Keratinocyte (primary cell): Measurements from ENCODE around the gene USH2A. TPM values are rescaled to one million over a fixed set of nuclear protein-coding genes. Genes with fewer than 3 reads are reported as not detected.

Experiments used
- DNase-seq: peaks from one replicate; pipeline ENCODE4 v3.0.0-alpha.2; 2011; ENCODE audit warnings: low read depth, missing footprints, low spot score
- FAIRE-seq: peaks from 2 replicates; lab custom pipeline; 2011; peaks lifted over from hg19 to GRCh38; lab: Jason Lieb, UNC
- H2AFZ ChIP-seq: 2 replicates; pipeline ENCODE4 v1.6.0; 2012; ENCODE audit warnings: low read length, control low read depth, inconsistent platforms; ENCODE audit not compliant: control insufficient read depth
- H3K27ac ChIP-seq: 2 replicates; pipeline ENCODE4 v1.5.1; 2011; ENCODE audit warnings: low read length; ENCODE audit not compliant: control insufficient read depth, insufficient read depth
- H3K27me3 ChIP-seq: 3 replicates; pipeline ENCODE4 v1.6.0; 2011; ENCODE audit warnings: low read length; ENCODE audit not compliant: control insufficient read depth, insufficient read depth; ENCODE audit errors: extremely low read depth
- H3K36me3 ChIP-seq, 2 experiments: 2 replicates in 1 of 2; 3 replicates in 1 of 2; pipeline ENCODE4 v1.5.1; 2011; ENCODE audit warnings: low read length in 2 of 2, mild to moderate bottlenecking in 1 of 2; ENCODE audit not compliant: control insufficient read depth in 2 of 2, insufficient read depth in 2 of 2; ENCODE audit errors: extremely low read depth in 1 of 2
- H3K4me1 ChIP-seq: 3 replicates; pipeline ENCODE4 v1.5.1; 2011; ENCODE audit warnings: low read length; ENCODE audit not compliant: control insufficient read depth, insufficient read depth; ENCODE audit errors: extremely low read depth
- H3K4me2 ChIP-seq: 3 replicates; pipeline ENCODE4 v1.6.0; 2011; ENCODE audit warnings: low read depth, low read length; ENCODE audit not compliant: control insufficient read depth, insufficient read depth; ENCODE audit errors: extremely low read depth
- H3K4me3 ChIP-seq, 3 experiments: fragments of 200-600 bp in 1 of 3; sonication (generic) in 1 of 3; 2 replicates in 2 of 3; 3 replicates in 1 of 3; pipeline ENCODE4 v1.5.1; 2011 to 2016; ENCODE audit warnings: low read length in 3 of 3, mild to moderate bottlenecking in 3 of 3, control low read depth in 2 of 3, inconsistent platforms in 1 of 3, low read depth in 1 of 3, mixed read lengths in 1 of 3, mixed run types in 1 of 3, moderate library complexity in 1 of 3; ENCODE audit not compliant: control insufficient read depth in 2 of 3, insufficient read depth in 2 of 3; ENCODE audit errors: extremely low read depth in 1 of 3
- H3K79me2 ChIP-seq: 2 replicates; pipeline ENCODE4 v1.6.0; 2012; ENCODE audit warnings: low read length; ENCODE audit not compliant: control insufficient read depth, insufficient read depth
- H3K9ac ChIP-seq: 3 replicates; pipeline ENCODE4 v1.6.0; 2011; ENCODE audit warnings: low read length; ENCODE audit not compliant: control insufficient read depth, insufficient read depth; ENCODE audit errors: extremely low read depth
- H3K9me1 ChIP-seq: 3 replicates; pipeline ENCODE4 v1.6.0; 2011; ENCODE audit warnings: low read length; ENCODE audit not compliant: control insufficient read depth, insufficient read depth; ENCODE audit errors: extremely low read depth
- H3K9me3 ChIP-seq: 2 replicates; pipeline ENCODE4 v1.5.1; 2012; ENCODE audit warnings: low read depth, low read length; ENCODE audit not compliant: control insufficient read depth
- H4K20me1 ChIP-seq: 3 replicates; pipeline ENCODE4 v1.6.0; 2011; ENCODE audit warnings: low read length; ENCODE audit not compliant: control insufficient read depth, insufficient read depth; ENCODE audit errors: extremely low read depth
- EZH2 ChIP-seq: IDR thresholded peaks from one replicate; pipeline ENCODE4 v1.6.1; 2012; ENCODE audit warnings: inconsistent platforms, mild to moderate bottlenecking, low read length, moderate library complexity
- dilution Hi-C: fragments of 300-500 bp; cut with MboI; formaldehyde crosslinking; loops from one replicate; pipeline ENCODE4 v1.7.0; 2020; ENCODE audit warnings: low sequenced_read_pairs; ENCODE audit not compliant: extremely low pct_ligation_motif_present
- polyA plus RNA-seq, 5 experiments: library from polyadenylated mRNA; depleted of rRNA in 3 of 5; stranded (reverse) in 3 of 5; stranded (forward) in 1 of 5; unstranded in 1 of 5; fragments of >200 nt; gene quantifications; 1 replicate in 1 of 5; 2 replicates in 3 of 5; 3 replicates in 1 of 5; pipeline versions ENCODE4 v1.2.1 to v1.2.3, GENCODE V29; 2011 to 2012; ENCODE audit warnings: missing spikeins in 2 of 5, low read depth in 1 of 5, low replicate concordance in 1 of 5
- TF ChIP-seq, protein P1 (sequence below), 3 experiments: IDR thresholded peaks in 1 of 3; conservative IDR thresholded peaks in 1 of 3; optimal IDR thresholded peaks in 1 of 3; 2 replicates in 2 of 3; 3 replicates in 1 of 3; pipeline versions ENCODE3 to v1.5.1; 2011; ENCODE audit warnings: low read length in 3 of 3, mild to moderate bottlenecking in 3 of 3, moderate library complexity in 2 of 3, control low read depth in 1 of 3, inconsistent platforms in 1 of 3; ENCODE audit not compliant: insufficient read depth in 2 of 3; ENCODE audit errors: extremely low read depth in 1 of 3

The USH2A gene
- polyA plus RNA-seq, 1 donor (not counting 4 experiments of a cell fraction or from before 2014, with no cell fraction given): not detected

DNA sequence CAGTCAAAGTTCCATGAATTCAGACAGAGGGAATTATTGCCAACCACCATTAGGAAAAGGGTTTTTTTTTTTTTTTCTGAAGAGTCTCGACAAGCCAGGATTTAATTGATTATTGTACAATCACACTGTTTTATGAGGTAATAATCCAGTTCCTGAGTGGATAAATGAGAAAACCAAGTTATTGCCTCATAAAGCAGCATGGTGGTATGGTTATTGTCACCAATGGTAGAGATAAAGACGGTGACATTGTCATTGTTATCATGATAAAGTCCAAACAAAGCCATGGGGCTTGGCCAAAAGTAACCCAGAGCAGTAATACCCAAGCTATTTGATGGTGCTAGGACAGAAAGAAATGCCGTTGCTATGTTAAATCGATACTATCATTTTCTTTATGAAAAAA is 232.8 kb downstream of the USH2A start:
- Histone ChIP-seq H4K20me1 (no peaks in the 10 kb centered on the region), H3K4me1 (no peaks in the 10 kb centered on the region), H3K9ac (no peak overlapping the region), H3K36me3 (no peaks in the 10 kb centered on the region), H2AFZ (no peak overlapping the region), H3K4me3 (no peak overlapping the region), H3K79me2 (no peaks in the 10 kb centered on the region), H3K9me1 (no peaks in the 10 kb centered on the region), H3K27me3 (no peaks in the 10 kb centered on the region), H3K4me2 (no peak overlapping the region), H3K9me3 (no peaks in the 10 kb centered on the region), H3K27ac (no peak overlapping the region)
- TF ChIP-seq, protein P1, sequence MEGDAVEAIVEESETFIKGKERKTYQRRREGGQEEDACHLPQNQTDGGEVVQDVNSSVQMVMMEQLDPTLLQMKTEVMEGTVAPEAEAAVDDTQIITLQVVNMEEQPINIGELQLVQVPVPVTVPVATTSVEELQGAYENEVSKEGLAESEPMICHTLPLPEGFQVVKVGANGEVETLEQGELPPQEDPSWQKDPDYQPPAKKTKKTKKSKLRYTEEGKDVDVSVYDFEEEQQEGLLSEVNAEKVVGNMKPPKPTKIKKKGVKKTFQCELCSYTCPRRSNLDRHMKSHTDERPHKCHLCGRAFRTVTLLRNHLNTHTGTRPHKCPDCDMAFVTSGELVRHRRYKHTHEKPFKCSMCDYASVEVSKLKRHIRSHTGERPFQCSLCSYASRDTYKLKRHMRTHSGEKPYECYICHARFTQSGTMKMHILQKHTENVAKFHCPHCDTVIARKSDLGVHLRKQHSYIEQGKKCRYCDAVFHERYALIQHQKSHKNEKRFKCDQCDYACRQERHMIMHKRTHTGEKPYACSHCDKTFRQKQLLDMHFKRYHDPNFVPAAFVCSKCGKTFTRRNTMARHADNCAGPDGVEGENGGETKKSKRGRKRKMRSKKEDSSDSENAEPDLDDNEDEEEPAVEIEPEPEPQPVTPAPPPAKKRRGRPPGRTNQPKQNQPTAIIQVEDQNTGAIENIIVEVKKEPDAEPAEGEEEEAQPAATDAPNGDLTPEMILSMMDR (optimal IDR thresholded peaks at IDR 0.05 in 1 of 3, IDR thresholded peaks at IDR 0.05 in 1 of 3, conservative IDR thresholded peaks at IDR 0.05 in 1 of 3; ENCODE audit: extremely low read depth in 1 of 3, insufficient read depth in 2 of 3, low read length in 3 of 3): no peak
- no peak for TF ChIP-seq EZH2
- DNase-seq: no peak
- no peak for FAIRE-seq
- dilution Hi-C loops: no loop called here

DNA sequence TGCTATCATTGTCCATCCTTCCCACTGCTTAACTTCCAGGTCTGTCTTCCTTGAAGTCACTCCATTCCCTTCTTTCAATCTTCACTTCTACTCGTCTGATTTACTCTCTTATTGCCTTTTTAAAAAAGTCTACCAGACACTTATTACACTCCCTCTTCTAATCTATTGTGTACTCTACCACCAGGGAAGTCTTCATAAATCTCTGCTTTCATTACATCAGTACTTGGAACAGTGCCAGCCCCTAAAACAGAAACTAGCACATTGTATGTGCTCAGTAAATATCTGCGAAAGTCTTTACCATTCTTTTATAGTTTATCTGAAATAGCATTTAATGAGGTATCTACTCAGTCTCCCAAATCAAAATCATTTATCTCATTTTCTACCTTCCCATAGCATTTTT is 236.4 kb downstream of the USH2A start:
- Histone ChIP-seq H3K9me3 (no peaks in the 10 kb centered on the region), H3K27me3 (peaks cover 2% of the 10 kb centered on the region), H3K79me2 (no peaks in the 10 kb centered on the region), H3K9ac (no peak overlapping the region), H2AFZ (no peak overlapping the region), H4K20me1 (no peaks in the 10 kb centered on the region), H3K27ac (no peak overlapping the region), H3K4me1 (no peaks in the 10 kb centered on the region), H3K4me3 (no peak overlapping the region), H3K9me1 (no peaks in the 10 kb centered on the region), H3K36me3 (no peaks in the 10 kb centered on the region), H3K4me2 (no peak overlapping the region)
- dilution Hi-C loops: no loop called here
- FAIRE-seq (no peak), DNase-seq (no peak)
- no peak for TF ChIP-seq EZH2
- TF ChIP-seq, protein P1 (optimal IDR thresholded peaks at IDR 0.05 in 1 of 3, IDR thresholded peaks at IDR 0.05 in 1 of 3, conservative IDR thresholded peaks at IDR 0.05 in 1 of 3; ENCODE audit: extremely low read depth in 1 of 3, insufficient read depth in 2 of 3, low read length in 3 of 3): no peak
